GM10266 (cell line): ENCODE results near the gene DLK1.

ENCODE experiments used
- DNase-seq: peaks from one replicate; pipeline ENCODE4 v3.0.0; 2012; ENCODE audit errors: extremely low spot score
- TF ChIP-seq, protein P1 (sequence below): IDR thresholded peaks from 2 replicates; pipeline ENCODE4 v1.5.1; 2012; ENCODE audit warnings: mild to moderate bottlenecking, low read depth; ENCODE audit not compliant: control insufficient read depth, insufficient read depth; ENCODE audit errors: missing control alignments

Gene DLK1

DNA sequence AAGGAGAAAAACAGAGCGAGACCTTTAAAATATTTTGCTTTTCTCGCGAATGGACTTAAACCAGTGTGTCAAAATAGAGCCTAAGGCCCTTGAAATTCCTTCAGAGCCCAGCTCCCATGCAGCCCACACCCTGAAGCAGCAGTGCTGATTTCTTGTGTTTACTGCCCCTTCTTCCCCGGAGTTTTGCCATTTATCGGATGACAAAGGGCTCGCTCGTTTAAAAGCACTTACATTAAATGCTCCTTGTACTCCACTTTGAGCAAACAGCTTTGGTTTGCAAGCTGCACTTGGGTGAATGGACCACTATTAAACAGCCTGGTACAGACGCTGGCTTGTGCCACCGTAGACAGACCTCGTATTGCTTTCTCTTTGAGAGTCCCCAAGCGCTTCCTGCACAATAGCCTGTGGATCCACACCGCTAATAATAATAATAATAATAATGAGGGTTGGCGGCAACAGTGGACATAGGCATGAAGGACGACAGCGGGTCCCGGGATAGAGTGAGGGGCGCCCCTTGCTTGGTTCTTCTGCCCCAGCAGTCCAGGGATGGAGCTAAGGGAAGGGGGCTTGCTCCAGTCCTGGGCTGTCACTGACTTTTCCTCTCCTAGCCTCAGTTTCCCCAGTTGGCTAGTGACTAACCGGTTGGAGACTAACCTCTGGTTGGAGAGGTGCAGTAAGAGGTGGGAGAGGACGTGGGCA lies 6.6 kb downstream of the DLK1 start:
- DNase-seq: no peak
- TF ChIP-seq, protein P1, sequence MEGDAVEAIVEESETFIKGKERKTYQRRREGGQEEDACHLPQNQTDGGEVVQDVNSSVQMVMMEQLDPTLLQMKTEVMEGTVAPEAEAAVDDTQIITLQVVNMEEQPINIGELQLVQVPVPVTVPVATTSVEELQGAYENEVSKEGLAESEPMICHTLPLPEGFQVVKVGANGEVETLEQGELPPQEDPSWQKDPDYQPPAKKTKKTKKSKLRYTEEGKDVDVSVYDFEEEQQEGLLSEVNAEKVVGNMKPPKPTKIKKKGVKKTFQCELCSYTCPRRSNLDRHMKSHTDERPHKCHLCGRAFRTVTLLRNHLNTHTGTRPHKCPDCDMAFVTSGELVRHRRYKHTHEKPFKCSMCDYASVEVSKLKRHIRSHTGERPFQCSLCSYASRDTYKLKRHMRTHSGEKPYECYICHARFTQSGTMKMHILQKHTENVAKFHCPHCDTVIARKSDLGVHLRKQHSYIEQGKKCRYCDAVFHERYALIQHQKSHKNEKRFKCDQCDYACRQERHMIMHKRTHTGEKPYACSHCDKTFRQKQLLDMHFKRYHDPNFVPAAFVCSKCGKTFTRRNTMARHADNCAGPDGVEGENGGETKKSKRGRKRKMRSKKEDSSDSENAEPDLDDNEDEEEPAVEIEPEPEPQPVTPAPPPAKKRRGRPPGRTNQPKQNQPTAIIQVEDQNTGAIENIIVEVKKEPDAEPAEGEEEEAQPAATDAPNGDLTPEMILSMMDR: no peak

DNA sequence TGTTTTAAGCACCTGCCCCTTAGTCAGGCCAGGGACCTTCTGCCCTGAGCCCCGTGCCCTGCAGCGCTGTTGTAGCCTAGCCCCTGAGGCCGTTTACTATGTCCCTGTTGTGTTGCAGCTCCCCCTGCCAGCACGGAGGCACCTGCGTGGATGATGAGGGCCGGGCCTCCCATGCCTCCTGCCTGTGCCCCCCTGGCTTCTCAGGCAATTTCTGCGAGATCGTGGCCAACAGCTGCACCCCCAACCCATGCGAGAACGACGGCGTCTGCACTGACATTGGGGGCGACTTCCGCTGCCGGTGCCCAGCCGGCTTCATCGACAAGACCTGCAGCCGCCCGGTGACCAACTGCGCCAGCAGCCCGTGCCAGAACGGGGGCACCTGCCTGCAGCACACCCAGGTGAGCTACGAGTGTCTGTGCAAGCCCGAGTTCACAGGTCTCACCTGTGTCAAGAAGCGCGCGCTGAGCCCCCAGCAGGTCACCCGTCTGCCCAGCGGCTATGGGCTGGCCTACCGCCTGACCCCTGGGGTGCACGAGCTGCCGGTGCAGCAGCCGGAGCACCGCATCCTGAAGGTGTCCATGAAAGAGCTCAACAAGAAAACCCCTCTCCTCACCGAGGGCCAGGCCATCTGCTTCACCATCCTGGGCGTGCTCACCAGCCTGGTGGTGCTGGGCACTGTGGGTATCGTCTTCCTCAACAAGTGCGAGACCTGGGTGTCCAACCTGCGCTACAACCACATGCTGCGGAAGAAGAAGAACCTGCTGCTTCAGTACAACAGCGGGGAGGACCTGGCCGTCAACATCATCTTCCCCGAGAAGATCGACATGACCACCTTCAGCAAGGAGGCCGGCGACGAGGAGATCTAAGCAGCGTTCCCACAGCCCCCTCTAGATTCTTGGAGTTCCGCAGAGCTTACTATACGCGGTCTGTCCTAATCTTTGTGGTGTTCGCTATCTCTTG lies 7.6 kb downstream of the DLK1 start:
- TF ChIP-seq, protein P1: no peak

DNA sequence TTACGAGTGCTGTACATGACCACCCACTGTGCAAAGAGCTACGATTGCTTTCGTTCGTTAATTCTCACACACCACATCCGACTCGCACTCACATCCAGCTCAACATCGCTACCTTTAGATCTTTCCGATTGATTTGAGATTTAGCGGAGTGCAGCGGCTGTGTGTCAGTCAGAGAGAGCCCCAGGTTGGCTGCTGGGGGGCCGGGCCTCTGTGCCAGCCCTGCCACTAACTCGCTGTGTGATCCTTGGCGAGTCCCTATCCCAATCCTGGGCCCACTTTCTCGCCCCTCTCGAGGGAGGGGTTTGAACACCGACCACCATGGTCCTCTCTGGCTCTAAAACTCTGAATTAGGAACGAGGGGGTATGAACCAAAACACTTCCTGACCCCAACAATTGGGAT lies 8.6 kb downstream of the DLK1 start:
- no peak for DNase-seq
- TF ChIP-seq, protein P1: no peak

More for the DNA sequence above, 7.6 kb downstream of the DLK1 start:
- no peak for DNase-seq

DNA sequence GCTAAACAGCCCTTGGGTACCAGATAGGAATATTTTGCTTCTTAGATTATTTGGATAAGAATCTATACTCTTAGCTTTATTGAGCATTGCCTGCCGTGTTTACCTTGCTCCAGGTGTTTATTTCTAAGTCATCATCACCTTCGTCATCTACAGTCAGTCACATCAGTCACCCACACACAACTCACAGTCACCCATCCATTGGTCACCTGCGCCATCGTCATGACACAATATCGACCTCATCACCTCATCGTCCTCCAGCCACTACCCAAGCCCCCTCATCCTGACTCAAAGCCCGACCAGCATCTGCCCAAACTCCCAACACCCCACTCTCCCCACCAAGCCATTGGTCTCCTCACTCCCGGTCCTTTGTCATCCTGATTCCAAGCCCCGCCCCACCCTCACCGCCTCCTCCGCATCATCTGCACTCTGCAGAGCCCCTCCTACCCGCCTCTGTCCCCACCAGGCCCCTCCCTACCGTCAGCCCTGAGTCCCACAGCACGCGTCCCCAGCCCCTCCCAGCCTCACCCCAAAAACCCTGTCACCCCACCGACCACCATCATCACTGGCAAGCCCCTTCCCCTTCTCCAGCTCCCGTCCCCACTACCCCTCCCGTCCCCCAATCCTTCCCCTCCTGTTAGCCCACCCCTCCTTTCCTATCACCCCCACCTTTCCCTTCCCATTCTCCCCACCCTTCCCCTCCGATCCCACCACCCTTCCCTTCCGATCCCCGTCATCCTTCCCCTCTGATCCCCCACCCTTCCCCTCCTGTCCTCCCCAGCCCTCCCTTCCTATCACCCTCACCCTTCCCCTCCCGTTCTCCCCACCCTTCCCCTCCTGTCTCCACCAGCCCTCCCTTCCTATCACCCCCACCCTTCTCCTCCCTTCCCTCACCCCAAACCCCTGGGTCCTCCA lies 9.8 kb downstream of the DLK1 start:
- TF ChIP-seq, protein P1: no peak
- DNase-seq: no peak

DNA sequence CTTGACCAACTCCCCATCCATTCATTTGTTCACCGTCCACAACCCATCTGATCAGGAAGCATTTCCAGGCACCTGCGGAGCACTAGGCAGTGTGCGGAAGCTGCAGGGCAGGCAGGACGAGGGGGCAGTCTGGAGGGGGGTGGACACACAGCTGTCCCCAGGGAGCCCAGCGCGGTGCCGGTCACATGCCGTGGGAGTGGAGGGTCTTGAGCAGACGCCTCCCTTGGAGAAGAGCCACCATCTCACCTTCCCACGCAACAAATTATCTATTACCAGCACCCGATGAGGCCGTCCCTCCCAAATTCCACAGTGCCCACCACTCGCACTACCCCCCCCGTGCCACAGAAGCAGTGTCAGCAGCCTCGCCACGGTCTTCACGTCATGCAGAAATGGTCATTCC lies 10.8 kb downstream of the DLK1 start:
- TF ChIP-seq, protein P1: no peak
- DNase-seq: no peak

DNA sequence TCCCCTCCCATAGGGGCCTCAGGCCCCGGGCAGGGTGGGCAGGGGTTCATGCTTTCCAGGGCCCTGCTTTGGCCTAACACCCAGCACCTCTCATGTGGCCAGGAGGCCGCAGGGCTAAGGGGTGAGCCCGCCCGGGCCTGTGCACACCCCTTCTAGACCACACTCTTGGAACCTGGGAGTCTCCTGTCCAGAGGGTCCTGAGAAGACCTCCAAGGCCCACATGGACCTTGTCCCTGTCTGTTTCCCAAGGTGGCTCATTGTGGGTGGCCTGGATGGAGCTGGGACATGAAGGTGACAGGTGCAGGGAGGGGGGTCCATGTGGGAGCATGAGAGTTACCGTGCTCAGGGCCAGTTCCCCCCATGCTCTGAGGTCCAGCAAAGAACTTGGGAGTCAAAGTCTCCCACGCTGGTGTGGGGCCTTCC lies 11.6 kb downstream of the DLK1 start:
- TF ChIP-seq, protein P1: no peak
- no peak for DNase-seq
